Measurements from ENCODE around the gene GPS2. TPM values are rescaled to one million over a fixed set of nuclear protein-coding genes. Genes with fewer than 3 reads are reported as not detected.

GPS2 gene
- total and polyA plus RNA-seq, 12 donors: 49.1 to 105 (median 58.8) TPM

DNA sequence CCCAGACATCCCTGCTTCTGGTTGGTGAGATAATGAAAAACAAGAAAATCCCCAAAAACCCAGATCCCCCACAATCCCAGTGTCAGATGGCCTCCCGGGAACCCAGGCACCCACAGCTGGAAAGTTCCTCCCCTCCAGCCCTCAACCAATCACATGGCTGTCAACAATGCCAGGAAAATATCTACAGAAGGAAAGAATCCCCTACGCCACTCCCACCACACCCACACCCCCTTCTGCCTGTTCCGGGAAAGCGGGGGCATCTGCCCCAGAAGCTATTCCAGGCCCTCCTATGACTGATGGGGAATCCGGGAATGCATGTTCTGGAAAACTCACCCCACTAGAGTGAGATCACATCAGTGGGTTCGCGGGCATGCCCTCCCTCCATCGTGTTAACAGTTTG is 41.6 kb upstream of the GPS2 start:
- ATAC-seq: no peak
- WGBS, 2 donors: 53 to 71% methylated on average over 8 of the region's 8 CpGs
- peaks cover 6 to 42% (median 29%) of the 10 kb centered on the region in 9 donors for H3K4me1 ChIP-seq
- H3K27ac ChIP-seq: no peak overlapping the region
- no peaks in the 10 kb centered on the region for H3K9me3 ChIP-seq
- H3K27me3 ChIP-seq: no peaks in the 10 kb centered on the region
- intact Hi-C loops (cut with DNase I): loop anchor here in 9 of 10 donors (1.0 to 10.0 kb wide), 11 partner anchors 36 to 328 kb away; partner anchors contain the start of genes FGF11 (in 5 of the 9), TMEM102 (in 5 of the 9), SENP3 (in 4 of the 9) and PLSCR3 (in 2 of the 9)
- no peak for DNase-seq
- H3K4me3 ChIP-seq: no peak overlapping the region
- TF ChIP-seq, protein P1, sequence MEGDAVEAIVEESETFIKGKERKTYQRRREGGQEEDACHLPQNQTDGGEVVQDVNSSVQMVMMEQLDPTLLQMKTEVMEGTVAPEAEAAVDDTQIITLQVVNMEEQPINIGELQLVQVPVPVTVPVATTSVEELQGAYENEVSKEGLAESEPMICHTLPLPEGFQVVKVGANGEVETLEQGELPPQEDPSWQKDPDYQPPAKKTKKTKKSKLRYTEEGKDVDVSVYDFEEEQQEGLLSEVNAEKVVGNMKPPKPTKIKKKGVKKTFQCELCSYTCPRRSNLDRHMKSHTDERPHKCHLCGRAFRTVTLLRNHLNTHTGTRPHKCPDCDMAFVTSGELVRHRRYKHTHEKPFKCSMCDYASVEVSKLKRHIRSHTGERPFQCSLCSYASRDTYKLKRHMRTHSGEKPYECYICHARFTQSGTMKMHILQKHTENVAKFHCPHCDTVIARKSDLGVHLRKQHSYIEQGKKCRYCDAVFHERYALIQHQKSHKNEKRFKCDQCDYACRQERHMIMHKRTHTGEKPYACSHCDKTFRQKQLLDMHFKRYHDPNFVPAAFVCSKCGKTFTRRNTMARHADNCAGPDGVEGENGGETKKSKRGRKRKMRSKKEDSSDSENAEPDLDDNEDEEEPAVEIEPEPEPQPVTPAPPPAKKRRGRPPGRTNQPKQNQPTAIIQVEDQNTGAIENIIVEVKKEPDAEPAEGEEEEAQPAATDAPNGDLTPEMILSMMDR (IDR thresholded peaks at IDR 0.05): no peak
- H3K36me3 ChIP-seq: no peaks in the 10 kb centered on the region

DNA sequence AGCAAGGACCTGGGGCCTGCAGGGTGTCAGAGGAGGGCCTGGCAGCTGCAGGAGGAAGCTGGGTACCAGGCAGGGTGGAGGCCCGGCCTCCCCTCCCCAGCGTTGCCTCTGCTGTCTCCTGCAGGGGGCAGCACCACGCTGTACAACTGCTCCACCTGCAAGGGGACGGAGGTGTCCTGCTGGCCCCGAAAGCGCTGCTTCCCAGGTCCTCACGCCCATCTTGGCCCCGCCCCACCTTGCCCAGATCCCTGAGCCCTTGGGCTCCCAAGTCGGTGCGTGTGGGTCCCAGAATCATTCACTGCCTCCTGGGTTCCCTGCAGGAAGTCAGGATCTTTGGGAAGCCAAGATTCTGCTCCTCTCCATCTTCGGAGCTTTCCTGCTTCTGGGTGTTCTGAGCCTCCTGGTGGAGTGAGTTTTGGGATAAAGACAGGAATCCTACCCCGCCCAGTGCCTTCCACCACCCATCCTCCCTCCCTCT is 41.0 kb upstream of the GPS2 start:
- Histone ChIP-seq H3K9me3 (no peaks in the 10 kb centered on the region), H3K27me3 (no peaks in the 10 kb centered on the region), H3K4me1 (peaks cover 6 to 42% (median 31%) of the 10 kb centered on the region in 9 donors), H3K27ac (peak overlapping the region in 5 of 10 donors; percentile 4 to 34 (median 16)), H3K4me3 (peak overlapping the region in 1 of 10 donors; percentile 12), H3K36me3 (no peaks in the 10 kb centered on the region)
- DNase-seq (peak; percentile 77 to 84), ATAC-seq (peak in 4 of 8 donors; percentile 22 to 39 (median 36))
- intact Hi-C loops (cut with DNase I): loop anchor here in 9 of 10 donors (1.0 to 10.0 kb wide), 11 partner anchors 36 to 329 kb away; partner anchors contain the start of genes FGF11 (in 5 of the 9), TMEM102 (in 5 of the 9), SENP3 (in 4 of the 9) and PLSCR3 (in 2 of the 9)
- 13 to 14% methylated on average over 11 to 12 of the region's 12 CpGs for WGBS, 2 donors
- TF ChIP-seq, protein P1 (IDR thresholded peaks at IDR 0.05): peak; percentile 64 to 92 (median 85)

DNA sequence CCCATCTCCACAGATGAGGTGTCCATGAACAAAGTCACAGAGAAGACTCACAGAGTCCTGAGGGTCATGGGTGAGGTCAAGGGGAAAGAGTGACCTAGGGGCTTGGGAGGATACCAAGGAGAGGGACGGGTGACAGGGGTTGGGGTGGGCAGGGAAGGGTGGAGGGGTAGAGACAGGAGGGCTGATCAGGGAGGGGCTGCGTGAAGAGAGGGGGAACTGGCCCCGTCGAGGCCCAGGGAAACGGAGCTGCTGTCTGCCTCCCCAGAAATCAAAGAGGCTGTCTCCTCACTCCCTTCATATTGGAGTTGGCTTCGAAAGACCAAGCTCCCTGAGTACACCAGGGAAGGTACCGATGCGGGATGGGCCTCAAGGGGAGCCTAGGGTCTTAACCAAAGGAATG is 40.4 kb upstream of the GPS2 start:
- Histone ChIP-seq H3K4me1 (peaks cover 6 to 47% (median 33%) of the 10 kb centered on the region in 9 donors), H3K27me3 (no peaks in the 10 kb centered on the region), H3K36me3 (no peaks in the 10 kb centered on the region), H3K27ac (peak overlapping the region in 4 of 10 donors; percentile 16 to 36 (median 22)), H3K4me3 (no peak overlapping the region), H3K9me3 (no peaks in the 10 kb centered on the region)
- intact Hi-C loops (cut with DNase I): loop anchor here in 7 of 10 donors (2.0 to 10.0 kb wide), 8 partner anchors 37 to 329 kb away; partner anchors contain the start of genes FGF11 (in 4 of the 7), TMEM102 (in 4 of the 7), SENP3 (in 3 of the 7) and PLSCR3 (in 2 of the 7)
- TF ChIP-seq, protein P1 (IDR thresholded peaks at IDR 0.05): no peak
- no peak for ATAC-seq
- 78 to 81% methylated on average over 8 of the region's 8 CpGs for WGBS, 2 donors
- DNase-seq: no peak

DNA sequence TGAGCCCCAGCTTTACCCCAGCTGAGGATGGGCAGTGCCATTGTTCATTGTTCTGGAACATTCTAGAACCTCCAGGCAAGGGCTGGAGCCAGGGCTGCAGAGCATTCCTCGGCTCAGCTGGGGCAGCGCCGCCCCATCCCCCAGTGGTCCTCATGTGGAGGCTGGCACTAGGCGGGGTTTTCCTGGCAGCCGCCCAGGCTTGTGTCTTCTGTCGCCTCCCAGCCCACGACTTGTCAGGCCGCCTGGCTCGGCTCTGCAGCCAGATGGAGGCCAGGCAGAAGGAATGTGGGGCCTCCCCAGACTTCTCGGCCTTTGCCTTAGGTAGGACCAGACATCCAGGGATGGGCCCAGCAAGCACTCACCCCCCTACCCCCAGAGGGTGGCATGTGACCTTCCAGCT is 39.9 kb upstream of the GPS2 start, which contains the start of gene TMEM95:
Gene TMEM95, plus strand, starts transcription at position 104 of the 400 bp plus-strand sequence. Its CDS starts 49 bp downstream, at position 153.
- Histone ChIP-seq H3K36me3 (no peaks in the 10 kb centered on the region), H3K4me3 (peak within 1 kb of the TSS in 1 of 10 donors; percentile 12), H3K27ac (peak within 1 kb of the TSS in 5 of 10 donors; percentile 7 to 36 (median 19)), H3K27me3 (no peaks in the 10 kb centered on the region), H3K4me1 (peaks cover 6 to 53% (median 38%) of the 10 kb centered on the region in 9 donors), H3K9me3 (no peaks in the 10 kb centered on the region)
- ATAC-seq (peak in 1 of 8 donors; percentile 34), DNase-seq (peak; percentile 65 to 66)
- WGBS, 2 donors: 41 to 46% methylated on average over 10 of the region's 10 CpGs
- intact Hi-C loops (cut with DNase I): loop anchor here in 7 of 10 donors (2.0 to 10.0 kb wide), 8 partner anchors 37 to 330 kb away; partner anchors contain the start of genes FGF11 (in 4 of the 7), TMEM102 (in 4 of the 7), SENP3 (in 3 of the 7) and PLSCR3 (in 2 of the 7)
- TF ChIP-seq, protein P1 (IDR thresholded peaks at IDR 0.05): no peak

Measured in heart right ventricle (tissue), 16 donors.